K562 (cell line): Measurements from ENCODE around the gene PRSS27.

Source experiments
- CHD2 ChIP-seq: IDR thresholded peaks from 2 replicates; pipeline ENCODE4 v1.6.1; 2011; ENCODE audit warnings: low read depth, low read length
- HNRNPH1 ChIP-seq: fragments of 200-400 bp; formaldehyde crosslinking; optimal IDR thresholded peaks from 2 replicates; pipeline ENCODE3; 2017; ENCODE audit warnings: low read depth, mild to moderate bottlenecking, low read length, moderate library complexity
- JUNB ChIP-seq: fragments of 450-650 bp; formaldehyde crosslinking; conservative IDR thresholded peaks from 2 replicates; pipeline ENCODE4 v1.4.0; 2020; ENCODE audit warnings: mild to moderate bottlenecking
- MXI1 ChIP-seq: IDR thresholded peaks from 2 replicates; pipeline ENCODE4 v1.6.1; 2011; ENCODE audit warnings: low read depth, mild to moderate bottlenecking, improper control_type of control experiment, low read length
- NFATC3 ChIP-seq: fragments of 450-650 bp; IDR thresholded peaks from 2 replicates; pipeline ENCODE4 v1.6.1; 2017; ENCODE audit warnings: mild to moderate bottlenecking
- NFE2 ChIP-seq: IDR thresholded peaks from 2 replicates; pipeline ENCODE4 v1.6.1; 2014; ENCODE audit warnings: antibody characterized with exemption, low read depth
- TAL1 ChIP-seq: fragments of 450-650 bp; IDR thresholded peaks from 2 replicates; pipeline ENCODE4 v1.6.1; 2016; ENCODE audit warnings: mild to moderate bottlenecking
- ZFPM2 ChIP-seq: fragments of 250-450 bp; sonication (Bioruptor Pico); IDR thresholded peaks from 2 replicates; pipeline ENCODE4 v1.5.1; 2022; ENCODE audit warnings: mild to moderate bottlenecking
- TF ChIP-seq, protein P1 (sequence below): sonication (generic); formaldehyde crosslinking; IDR thresholded peaks from 2 replicates; pipeline ENCODE4 v1.8.0; 2022; ENCODE audit warnings: missing genetic modification reagents, mild to moderate bottlenecking, borderline replicate concordance
- TF ChIP-seq, protein P2 (sequence below), 3 experiments: IDR thresholded peaks in 2 of 3; conservative IDR thresholded peaks in 1 of 3; 2 replicates each; pipeline ENCODE4 v1.5.1; 2011 to 2012; ENCODE audit warnings: low read length in 3 of 3, mild to moderate bottlenecking in 3 of 3, control low read depth in 2 of 3, improper control_type of control experiment in 1 of 3, inconsistent platforms in 1 of 3, low read depth in 1 of 3, mixed read lengths in 1 of 3, moderate library complexity in 1 of 3; ENCODE audit not compliant: insufficient read depth in 2 of 3

DNA sequence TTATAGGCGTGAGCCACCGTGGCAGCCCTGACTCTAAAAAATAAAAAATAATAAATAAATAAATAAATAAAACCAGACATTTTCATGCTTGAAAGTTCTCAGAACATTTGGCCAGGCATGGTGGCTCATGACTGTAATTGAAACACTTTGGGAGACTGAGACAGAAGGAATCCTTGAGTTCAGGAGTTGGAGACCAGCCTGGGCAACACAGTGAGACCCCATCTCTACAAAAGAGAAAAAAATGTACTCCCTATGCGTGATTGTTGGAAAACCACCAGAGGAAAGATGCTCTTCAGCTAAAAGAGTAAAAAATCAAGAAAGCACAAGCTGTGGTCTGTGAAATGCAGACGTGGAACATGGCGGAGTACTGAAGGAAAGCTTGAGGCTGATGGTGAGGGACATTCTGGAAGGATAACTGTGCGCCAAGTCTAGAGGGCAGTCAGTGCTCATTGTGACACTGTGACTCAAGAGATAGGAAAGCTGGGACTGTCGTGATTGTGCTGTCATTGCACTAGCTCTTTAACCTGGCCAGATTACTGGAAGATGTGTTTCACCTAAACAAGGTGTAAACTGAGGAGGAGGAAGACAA, 4.2 kb upstream of the PRSS27 start:
- TF ChIP-seq CHD2: no peak
- TF ChIP-seq, protein P1, sequence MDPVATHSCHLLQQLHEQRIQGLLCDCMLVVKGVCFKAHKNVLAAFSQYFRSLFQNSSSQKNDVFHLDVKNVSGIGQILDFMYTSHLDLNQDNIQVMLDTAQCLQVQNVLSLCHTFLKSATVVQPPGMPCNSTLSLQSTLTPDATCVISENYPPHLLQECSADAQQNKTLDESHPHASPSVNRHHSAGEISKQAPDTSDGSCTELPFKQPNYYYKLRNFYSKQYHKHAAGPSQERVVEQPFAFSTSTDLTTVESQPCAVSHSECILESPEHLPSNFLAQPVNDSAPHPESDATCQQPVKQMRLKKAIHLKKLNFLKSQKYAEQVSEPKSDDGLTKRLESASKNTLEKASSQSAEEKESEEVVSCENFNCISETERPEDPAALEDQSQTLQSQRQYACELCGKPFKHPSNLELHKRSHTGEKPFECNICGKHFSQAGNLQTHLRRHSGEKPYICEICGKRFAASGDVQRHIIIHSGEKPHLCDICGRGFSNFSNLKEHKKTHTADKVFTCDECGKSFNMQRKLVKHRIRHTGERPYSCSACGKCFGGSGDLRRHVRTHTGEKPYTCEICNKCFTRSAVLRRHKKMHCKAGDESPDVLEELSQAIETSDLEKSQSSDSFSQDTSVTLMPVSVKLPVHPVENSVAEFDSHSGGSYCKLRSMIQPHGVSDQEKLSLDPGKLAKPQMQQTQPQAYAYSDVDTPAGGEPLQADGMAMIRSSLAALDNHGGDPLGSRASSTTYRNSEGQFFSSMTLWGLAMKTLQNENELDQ (CRISPR knock-in tag): no peak
- TF ChIP-seq MXI1: no peak
- no peak for TF ChIP-seq TAL1
- no peak for TF ChIP-seq HNRNPH1
- no peak for TF ChIP-seq NFE2
- TF ChIP-seq, protein P2, sequence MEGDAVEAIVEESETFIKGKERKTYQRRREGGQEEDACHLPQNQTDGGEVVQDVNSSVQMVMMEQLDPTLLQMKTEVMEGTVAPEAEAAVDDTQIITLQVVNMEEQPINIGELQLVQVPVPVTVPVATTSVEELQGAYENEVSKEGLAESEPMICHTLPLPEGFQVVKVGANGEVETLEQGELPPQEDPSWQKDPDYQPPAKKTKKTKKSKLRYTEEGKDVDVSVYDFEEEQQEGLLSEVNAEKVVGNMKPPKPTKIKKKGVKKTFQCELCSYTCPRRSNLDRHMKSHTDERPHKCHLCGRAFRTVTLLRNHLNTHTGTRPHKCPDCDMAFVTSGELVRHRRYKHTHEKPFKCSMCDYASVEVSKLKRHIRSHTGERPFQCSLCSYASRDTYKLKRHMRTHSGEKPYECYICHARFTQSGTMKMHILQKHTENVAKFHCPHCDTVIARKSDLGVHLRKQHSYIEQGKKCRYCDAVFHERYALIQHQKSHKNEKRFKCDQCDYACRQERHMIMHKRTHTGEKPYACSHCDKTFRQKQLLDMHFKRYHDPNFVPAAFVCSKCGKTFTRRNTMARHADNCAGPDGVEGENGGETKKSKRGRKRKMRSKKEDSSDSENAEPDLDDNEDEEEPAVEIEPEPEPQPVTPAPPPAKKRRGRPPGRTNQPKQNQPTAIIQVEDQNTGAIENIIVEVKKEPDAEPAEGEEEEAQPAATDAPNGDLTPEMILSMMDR (IDR thresholded peaks at IDR 0.05 in 2 of 3, conservative IDR thresholded peaks at IDR 0.05 in 1 of 3; ENCODE audit: insufficient read depth in 2 of 3, low read depth in 1 of 3, low read length in 3 of 3): no peak
- no peak for TF ChIP-seq JUNB (CRISPR knock-in tag)
- no peak for TF ChIP-seq ZFPM2 (CRISPR knock-in tag)
- TF ChIP-seq NFATC3: no peak
